Parathyroid adenoma (tissue), 2 donors: ENCODE measurements around the gene PTPRD.
"Not testable (repeated sequence)": the region's sequence is repeated elsewhere in the genome, so short reads cannot be mapped to it uniquely, and the experiment has no call there.

Experiments
- H2AFZ ChIP-seq: fragments of 300-600 bp; sonication (generic); one replicate; pipeline ENCODE4 v1.7.0; 2017; ENCODE audit warnings: antibody characterized with exemption, mild to moderate bottlenecking
- H3K27ac ChIP-seq: fragments of 300-600 bp; sonication (generic); one replicate; pipeline ENCODE4 v1.7.0; 2017
- H3K27me3 ChIP-seq: fragments of 300-600 bp; sonication (generic); one replicate; pipeline ENCODE4 v1.7.0; 2017; ENCODE audit warnings: low read length; ENCODE audit not compliant: control insufficient read depth, insufficient read depth
- H3K36me3 ChIP-seq: fragments of 300-600 bp; sonication (generic); one replicate; pipeline ENCODE4 v1.7.0; 2017; ENCODE audit warnings: low read length; ENCODE audit not compliant: control insufficient read depth, insufficient read depth
- H3K4me1 ChIP-seq: fragments of 300-600 bp; sonication (generic); one replicate; pipeline ENCODE4 v1.7.0; 2017; ENCODE audit warnings: control low read depth
- H3K4me2 ChIP-seq: fragments of 300-600 bp; sonication (generic); one replicate; pipeline ENCODE4 v1.7.0; 2017; ENCODE audit warnings: low read length
- H3K4me3 ChIP-seq: fragments of 300-600 bp; sonication (generic); one replicate; pipeline ENCODE4 v1.7.0; 2017; ENCODE audit warnings: low read depth, low read length
- H3K79me2 ChIP-seq: fragments of 300-600 bp; sonication (generic); one replicate; pipeline ENCODE4 v1.7.0; 2017; ENCODE audit warnings: control low read depth
- H3K9ac ChIP-seq: fragments of 300-600 bp; sonication (generic); one replicate; pipeline ENCODE4 v1.7.0; 2017; ENCODE audit warnings: mild to moderate bottlenecking
- H3K9me3 ChIP-seq: fragments of 300-600 bp; sonication (generic); one replicate; pipeline ENCODE4 v1.7.0; 2017; ENCODE audit warnings: low read length; ENCODE audit not compliant: control insufficient read depth
- TF ChIP-seq, protein P1 (sequence below): fragments of 300-600 bp; sonication (generic); IDR thresholded peaks from one replicate; pipeline ENCODE4 v1.7.0; 2017; ENCODE audit warnings: antibody characterized with exemption, mild to moderate bottlenecking
- donor health status: primary hyperparathyroidism.

The PTPRD gene

GRCh38 chr9:10523164-10523563, 89.6 kb downstream of the PTPRD start:
- H3K36me3 ChIP-seq: no peaks in the 10 kb centered on the region
- no peak overlapping the region for H2AFZ ChIP-seq
- TF ChIP-seq, protein P1, sequence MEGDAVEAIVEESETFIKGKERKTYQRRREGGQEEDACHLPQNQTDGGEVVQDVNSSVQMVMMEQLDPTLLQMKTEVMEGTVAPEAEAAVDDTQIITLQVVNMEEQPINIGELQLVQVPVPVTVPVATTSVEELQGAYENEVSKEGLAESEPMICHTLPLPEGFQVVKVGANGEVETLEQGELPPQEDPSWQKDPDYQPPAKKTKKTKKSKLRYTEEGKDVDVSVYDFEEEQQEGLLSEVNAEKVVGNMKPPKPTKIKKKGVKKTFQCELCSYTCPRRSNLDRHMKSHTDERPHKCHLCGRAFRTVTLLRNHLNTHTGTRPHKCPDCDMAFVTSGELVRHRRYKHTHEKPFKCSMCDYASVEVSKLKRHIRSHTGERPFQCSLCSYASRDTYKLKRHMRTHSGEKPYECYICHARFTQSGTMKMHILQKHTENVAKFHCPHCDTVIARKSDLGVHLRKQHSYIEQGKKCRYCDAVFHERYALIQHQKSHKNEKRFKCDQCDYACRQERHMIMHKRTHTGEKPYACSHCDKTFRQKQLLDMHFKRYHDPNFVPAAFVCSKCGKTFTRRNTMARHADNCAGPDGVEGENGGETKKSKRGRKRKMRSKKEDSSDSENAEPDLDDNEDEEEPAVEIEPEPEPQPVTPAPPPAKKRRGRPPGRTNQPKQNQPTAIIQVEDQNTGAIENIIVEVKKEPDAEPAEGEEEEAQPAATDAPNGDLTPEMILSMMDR: no peak
- H3K9ac ChIP-seq: no peak overlapping the region
- no peaks in the 10 kb centered on the region for H3K79me2 ChIP-seq
- H3K27ac ChIP-seq: no peak overlapping the region
- no peak overlapping the region for H3K4me2 ChIP-seq
- no peaks in the 10 kb centered on the region for H3K27me3 ChIP-seq
- no peak overlapping the region for H3K4me3 ChIP-seq
- no peaks in the 10 kb centered on the region for H3K9me3 ChIP-seq
- no peaks in the 10 kb centered on the region for H3K4me1 ChIP-seq

DNA sequence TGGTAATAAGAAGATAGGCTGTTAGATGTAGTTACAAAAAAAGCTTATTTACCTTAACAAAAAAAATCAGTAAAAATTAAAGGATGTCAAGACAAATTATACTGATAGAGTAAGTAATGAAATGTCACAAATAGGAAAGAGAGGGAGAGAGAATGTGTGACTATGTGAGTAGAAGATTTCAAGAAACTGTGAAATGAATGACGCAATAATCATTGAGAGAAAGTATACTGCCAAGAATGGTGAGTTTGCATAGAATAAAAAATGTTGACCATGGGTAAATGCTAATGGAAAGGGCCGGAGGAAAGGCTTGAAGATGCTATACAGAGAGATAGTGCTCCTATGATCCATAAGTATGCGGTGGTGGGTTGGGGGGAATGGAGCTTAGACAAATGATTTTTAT, 100.7 kb downstream of the PTPRD start:
- Histone ChIP-seq H3K79me2 (no peaks in the 10 kb centered on the region), H3K4me2 (no peak overlapping the region), H3K9me3 (no peaks in the 10 kb centered on the region), H3K36me3 (no peaks in the 10 kb centered on the region), H3K27ac (no peak overlapping the region), H3K4me1 (no peaks in the 10 kb centered on the region), H3K9ac (no peak overlapping the region), H2AFZ (no peak overlapping the region), H3K4me3 (no peak overlapping the region), H3K27me3 (no peaks in the 10 kb centered on the region)
- TF ChIP-seq, protein P1: no peak

DNA sequence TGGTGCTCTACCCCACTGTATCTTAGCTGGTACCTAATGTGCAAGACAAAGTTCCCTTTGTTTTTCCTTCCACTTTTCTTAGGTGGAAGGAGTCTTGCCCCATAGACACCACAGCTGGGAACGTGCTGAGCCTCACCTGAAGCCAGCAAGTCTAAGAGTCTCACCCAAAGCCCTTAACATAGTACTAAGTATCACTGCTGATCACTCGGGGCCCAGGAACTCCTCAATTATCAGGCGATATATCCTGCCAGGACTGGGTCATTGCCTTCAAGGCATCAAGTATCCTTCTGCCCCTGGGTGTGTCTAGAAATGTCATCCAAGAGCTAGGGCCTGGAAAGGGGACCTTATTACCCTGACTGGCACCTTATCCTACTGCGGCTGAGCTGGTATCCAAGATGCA, 123.9 kb downstream of the PTPRD start:
- Histone ChIP-seq H3K9me3 (no peaks in the 10 kb centered on the region), H3K4me1 (no peaks in the 10 kb centered on the region), H2AFZ (no peak overlapping the region), H3K79me2 (no peaks in the 10 kb centered on the region), H3K36me3 (no peaks in the 10 kb centered on the region), H3K27ac (no peak overlapping the region), H3K4me2 (no peak overlapping the region), H3K4me3 (no peak overlapping the region), H3K27me3 (no peaks in the 10 kb centered on the region), H3K9ac (no peak overlapping the region)
- TF ChIP-seq, protein P1: no peak

GRCh38 chr9:10479172-10479571, 133.6 kb downstream of the PTPRD start:
- no peak overlapping the region for H3K27ac ChIP-seq
- H3K4me3 ChIP-seq: no peak overlapping the region
- H3K79me2 ChIP-seq: no peaks in the 10 kb centered on the region
- no peaks in the 10 kb centered on the region for H3K4me1 ChIP-seq
- no peak overlapping the region for H3K9ac ChIP-seq
- H3K36me3 ChIP-seq: no peaks in the 10 kb centered on the region
- no peak overlapping the region for H2AFZ ChIP-seq
- TF ChIP-seq, protein P1: no peak
- no peaks in the 10 kb centered on the region for H3K27me3 ChIP-seq
- H3K4me2 ChIP-seq: no peak overlapping the region
- no peaks in the 10 kb centered on the region for H3K9me3 ChIP-seq

GRCh38 chr9:10449201-10449617, 163.6 kb downstream of the PTPRD start:
- not testable (repeated sequence) for H3K79me2 ChIP-seq, H3K9ac ChIP-seq, H3K36me3 ChIP-seq, H2AFZ ChIP-seq, H3K4me3 ChIP-seq, H3K4me2 ChIP-seq, H3K4me1 ChIP-seq, H3K27ac ChIP-seq, H3K9me3 ChIP-seq, H3K27me3 ChIP-seq
